GM19438 (cell line): Measurements from ENCODE around the gene COX11.

Experiments
- ATAC-seq: cut with Tn5 transposase; IDR thresholded peaks from one replicate; pipeline ENCODE4 v1.9.1; 2021; ENCODE audit warnings: low read depth; ENCODE audit not compliant: unreplicated experiment

Gene COX11, protein sequence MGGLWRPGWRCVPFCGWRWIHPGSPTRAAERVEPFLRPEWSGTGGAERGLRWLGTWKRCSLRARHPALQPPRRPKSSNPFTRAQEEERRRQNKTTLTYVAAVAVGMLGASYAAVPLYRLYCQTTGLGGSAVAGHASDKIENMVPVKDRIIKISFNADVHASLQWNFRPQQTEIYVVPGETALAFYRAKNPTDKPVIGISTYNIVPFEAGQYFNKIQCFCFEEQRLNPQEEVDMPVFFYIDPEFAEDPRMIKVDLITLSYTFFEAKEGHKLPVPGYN

DNA sequence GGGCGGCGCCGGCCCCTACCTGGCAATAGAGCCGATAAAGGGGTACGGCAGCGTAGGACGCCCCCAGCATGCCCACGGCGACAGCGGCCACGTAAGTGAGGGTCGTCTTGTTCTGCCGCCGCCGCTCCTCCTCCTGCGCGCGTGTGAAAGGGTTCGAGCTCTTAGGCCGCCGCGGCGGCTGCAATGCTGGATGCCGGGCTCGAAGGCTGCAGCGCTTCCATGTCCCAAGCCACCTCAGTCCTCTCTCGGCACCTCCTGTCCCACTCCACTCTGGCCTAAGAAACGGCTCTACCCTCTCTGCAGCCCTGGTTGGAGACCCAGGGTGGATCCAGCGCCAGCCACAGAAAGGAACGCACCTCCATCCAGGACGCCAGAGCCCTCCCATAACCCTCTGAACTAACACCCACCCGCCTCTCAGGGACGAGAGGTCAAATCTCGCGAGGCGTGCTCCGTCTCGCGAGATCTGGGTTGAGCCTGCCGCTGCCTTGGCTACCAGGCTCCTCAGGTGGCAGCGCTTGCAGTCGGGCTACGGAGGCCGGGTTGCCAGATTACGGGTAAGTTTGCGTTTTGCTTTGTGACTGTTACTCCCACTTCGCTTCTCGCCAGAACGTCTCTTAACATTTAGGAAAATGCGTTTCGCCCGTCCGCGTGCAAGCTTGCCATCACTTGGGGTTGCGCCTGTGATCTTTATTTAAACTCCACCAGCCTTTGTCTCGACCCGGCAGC lies at the start of gene COX11, which contains the start of gene STXBP4:
COX11 (minus strand) TSS at position 393 of the 726 bp plus-strand sequence; CDS start at position 385, 8 bp downstream.
STXBP4 (plus strand) TSS at position 504 of the 726 bp plus-strand sequence. CDS start 17,455 bp downstream, outside the sequence.
- peak; percentile 87 for ATAC-seq

- no peak for ATAC-seq
Measured at GRCh38 chr17:55005520-55005919, 37.1 kb upstream of the COX11 start.

DNA sequence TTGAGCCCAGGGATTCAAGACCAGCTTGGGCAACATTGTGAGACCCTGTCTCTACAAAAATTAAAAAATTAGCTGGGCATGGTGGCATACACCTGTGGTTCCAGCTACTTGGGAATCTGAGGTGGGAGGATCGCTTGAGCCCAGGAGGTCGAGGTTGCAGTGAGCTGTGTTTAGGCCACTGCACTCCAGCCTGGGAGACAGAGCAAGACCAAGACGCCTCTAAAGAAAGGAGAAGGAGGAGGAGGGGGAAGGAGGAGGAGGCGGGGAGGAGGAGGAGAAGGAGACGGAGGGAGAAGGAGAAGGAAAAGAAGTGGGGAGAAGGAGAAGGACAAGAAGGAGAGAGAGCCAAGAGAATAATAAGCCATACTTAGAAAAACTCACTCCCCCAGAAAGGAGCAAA lies 36.0 kb upstream of the COX11 start:
- no peak for ATAC-seq

DNA sequence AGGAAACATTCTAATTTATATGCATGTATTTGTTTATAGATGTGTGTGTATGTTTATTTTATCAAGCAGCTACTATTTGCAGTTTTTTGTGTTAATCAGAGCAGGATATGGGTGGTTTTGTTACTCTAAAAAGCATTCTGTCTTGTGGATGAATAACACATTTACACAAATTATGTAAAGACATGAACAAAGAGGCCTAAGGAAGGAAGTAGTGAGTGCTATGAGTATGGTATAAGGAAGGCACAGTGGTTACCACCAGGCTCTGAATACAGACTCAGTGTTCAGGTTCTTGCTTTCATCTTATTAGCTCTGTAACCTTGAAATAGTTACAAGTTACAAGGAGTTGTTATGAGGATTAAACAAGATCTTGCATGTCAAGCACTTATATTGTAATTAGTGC lies 34.0 kb upstream of the COX11 start:
- ATAC-seq, result no peak

DNA sequence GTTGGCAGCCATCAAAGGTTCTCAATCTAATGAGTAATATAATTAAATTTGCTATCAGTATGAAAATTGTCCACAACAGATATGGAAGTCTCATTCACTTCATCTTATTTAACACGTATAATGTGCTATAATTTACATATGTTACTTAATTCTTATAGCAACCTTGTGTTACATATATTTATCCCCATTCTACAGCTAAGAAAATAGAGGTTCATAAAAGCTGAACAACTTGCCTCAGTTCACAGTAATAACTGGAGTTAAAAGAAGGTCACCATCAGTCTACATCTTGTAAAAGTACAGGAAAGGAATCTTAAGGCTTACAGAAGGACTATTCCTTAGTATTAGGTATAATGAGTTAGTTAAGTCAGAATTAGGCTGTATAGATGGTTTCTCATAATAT lies 28.0 kb upstream of the COX11 start:
- no peak for ATAC-seq

- ATAC-seq, result peak; percentile 68
Measured at GRCh38 chr17:54992797-54993639, 24.6 kb upstream of the COX11 start.

DNA sequence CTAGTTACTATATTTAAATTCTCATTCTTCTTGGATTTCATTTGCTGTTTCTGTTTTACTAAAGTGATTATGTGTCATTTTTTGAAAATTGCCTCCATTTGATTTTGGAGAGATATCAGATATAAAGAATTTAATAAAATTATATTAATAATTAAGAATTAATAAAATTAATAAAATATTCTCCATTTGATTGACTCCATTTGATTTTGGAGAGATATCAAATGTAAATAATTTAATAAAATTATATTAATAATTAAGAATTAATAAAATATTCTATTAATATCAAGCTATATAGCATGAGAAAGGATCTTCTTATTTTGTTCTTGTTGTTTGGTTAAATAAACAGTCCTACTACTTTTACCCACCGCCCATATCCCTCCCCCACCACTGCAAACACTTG lies 23.1 kb upstream of the COX11 start:
- ATAC-seq, result no peak

- ATAC-seq, result no peak
Measured at GRCh38 chr17:54990118-54990517, 21.7 kb upstream of the COX11 start.

- no peak for ATAC-seq
Measured at GRCh38 chr17:54985476-54985875, 17.0 kb upstream of the COX11 start.

- ATAC-seq, result no peak
Measured at GRCh38 chr17:54983260-54983659, 14.8 kb upstream of the COX11 start.

DNA sequence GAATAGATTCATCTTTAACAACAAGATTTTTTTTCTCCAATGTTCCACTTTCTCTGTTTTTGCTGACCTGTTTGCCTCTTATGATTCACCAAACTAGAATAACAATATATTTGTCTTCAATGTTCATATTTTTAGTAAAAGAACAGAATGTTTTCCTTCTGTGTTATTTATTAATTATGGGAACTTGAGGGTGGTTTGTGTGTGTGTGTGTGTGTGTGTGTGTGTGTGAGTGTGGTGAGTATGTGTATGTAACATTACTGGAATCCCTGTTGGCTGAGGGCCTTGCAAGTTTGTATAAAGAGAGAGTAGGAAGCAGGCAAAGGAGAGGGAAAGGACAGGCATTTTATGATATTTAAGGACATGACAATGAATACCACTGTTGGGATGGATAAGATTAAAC lies 13.9 kb upstream of the COX11 start:
- no peak for ATAC-seq

- no peak for ATAC-seq
Measured at GRCh38 chr17:54980375-54980774, 11.9 kb upstream of the COX11 start.

DNA sequence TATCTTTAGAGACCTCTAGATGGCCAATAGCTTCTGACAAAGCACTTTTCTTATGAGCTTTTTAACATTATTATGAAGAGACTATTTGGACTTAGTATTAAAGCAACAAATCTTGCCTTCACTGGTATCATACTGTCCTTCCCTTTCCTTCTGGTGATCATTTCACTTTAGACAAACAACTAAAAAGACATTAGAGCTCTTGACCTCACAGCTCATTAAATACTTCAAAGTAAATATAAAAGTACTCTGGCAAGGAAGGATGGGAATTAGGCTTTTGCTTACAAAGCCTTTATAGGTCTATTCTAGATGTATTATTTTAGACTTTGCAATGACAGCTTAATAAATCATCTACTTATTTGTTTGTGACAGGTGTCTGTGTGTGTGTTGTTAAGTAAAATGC lies 11.2 kb upstream of the COX11 start:
- ATAC-seq, result no peak

DNA sequence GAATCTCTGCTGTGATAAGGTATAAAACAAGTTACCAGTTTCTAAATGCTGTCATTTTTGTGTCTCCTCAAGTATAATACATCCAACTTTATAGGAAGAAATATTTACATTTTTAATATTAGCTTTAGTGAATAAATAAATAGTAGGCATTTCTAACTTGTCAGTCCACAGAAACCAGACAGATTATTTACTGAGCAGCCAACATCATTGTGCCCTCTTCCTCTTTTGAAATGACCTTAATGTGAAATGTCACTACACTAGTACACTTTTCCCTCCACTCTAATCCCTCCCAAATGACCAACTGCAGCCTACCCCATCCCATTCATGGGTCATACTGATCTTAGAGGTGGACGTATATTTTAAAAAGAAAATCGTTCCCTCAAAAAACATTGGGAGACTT lies 9.3 kb upstream of the COX11 start:
- no peak for ATAC-seq

DNA sequence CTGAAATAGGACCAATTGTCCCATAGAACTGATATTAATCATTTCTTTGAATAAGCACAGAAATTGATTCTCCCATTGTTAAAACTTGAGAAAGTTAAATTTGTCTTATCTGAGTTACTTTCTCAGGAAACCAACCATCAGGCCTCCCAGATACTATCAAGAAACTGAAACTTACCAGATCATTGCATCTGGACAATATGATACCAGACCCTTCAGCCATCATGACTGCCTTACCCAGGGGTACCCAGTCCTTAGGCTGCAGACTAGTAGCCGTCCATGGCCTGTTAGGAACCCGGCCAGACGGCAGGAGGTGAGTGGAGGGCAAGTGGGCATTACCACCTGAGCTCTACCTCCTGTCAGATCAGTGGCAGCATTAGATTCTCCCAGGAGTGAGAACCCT lies 7.9 kb upstream of the COX11 start:
- no peak for ATAC-seq

- no peak for ATAC-seq
Measured at GRCh38 chr17:54974759-54975158, 6.3 kb upstream of the COX11 start.

DNA sequence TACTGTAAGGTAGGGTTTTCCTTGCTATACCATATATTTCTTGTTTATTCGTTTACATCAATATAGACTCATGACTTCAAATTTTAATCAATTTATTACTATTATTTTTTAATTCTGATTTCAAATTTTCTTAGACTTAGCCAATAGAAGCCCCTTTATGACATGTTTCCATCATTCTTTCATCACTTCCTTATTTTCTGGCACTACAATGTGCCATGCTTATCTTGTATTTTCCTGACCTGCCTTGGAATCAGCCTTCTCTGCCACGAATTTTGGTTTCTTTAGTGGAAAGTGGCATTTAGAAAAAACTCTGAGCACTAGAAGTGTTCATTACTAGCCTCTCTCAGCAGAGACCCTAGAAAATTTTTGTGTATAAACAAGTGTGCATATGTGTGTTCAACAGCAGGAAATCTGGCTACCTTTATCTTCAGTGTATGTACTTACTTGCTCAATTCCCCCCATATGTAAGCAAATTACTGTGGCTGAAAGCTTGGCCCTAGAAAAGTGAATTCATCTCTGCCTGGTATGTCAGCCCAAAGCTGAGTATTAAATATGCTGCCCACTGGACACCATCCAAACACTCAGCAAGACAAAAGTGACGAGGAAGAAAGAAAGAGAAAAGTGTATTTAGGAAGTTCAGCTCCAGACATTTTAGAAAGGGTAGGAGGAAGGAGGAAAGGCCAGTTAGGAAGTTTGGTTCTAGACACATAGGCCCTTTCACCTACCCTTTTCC lies 4.1 kb upstream of the COX11 start:
- no peak for ATAC-seq

DNA sequence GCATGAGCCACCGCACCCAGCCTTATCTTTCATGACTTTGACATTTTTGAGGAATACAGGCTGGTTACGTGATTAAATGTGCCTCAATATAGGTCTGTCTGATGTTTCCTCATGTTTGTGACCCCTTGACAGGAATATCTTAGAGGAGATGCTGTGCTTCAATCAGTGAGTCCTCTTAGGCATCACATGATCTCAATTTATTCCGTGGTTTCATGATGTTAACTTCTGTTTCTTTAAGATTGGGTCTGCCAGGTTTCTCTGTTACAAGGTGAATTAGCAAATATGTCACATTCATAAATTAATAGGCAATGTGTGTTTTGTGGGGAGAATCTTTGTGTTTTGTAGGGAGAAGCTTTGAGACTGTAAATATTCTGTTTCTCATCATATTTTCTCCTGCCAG lies 3.4 kb upstream of the COX11 start:
- no peak for ATAC-seq

GRCh38 chr17:54971147-54971546 lies 2.7 kb upstream of the COX11 start:
- ATAC-seq, result no peak
